IPS-11a (cell line): Measurements from ENCODE around the gene ELMO3.
A peak's percentile ranks its signal among the peaks of the same experiment; 100 is the strongest.

Experiments
- H3K4me3 ChIP-seq: one replicate; pipeline ENCODE4 v1.5.1; 2013; ENCODE audit warnings: low read depth, low read length, control low read depth

The ELMO3 gene

DNA sequence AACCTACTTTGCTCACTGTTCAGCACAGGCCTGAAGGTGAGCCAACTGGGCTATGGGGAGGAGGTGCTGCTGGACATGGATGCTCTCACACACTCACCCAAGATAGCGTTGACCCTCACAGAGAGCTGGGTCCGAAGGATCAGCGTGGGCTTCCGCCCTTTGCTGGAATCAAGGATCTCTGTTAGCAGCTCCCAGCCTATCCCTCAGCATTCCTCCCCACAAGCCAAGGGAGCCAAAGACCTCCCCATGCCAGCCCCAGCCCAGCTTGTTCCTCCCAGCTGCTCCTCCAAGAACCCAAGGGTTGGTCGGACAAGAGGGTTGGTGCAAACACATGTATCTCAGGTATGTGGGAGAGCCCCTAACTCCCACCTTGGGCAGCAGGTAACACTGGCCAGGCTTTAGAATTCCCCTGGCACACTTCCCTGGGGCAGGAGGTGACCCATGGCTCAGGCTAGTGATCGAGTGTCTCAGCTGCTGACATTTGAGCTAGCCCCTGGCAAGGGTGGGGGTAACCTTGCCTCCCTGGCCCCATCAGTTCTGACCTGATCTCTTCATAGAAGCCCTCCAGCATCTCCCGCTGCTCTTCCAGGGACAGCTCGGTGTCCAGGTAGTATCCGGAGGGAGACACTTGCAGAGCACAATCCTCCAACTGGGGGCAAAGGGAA is 40.0 kb downstream of the ELMO3 start:
- H3K4me3 ChIP-seq, result no peak overlapping the region

DNA sequence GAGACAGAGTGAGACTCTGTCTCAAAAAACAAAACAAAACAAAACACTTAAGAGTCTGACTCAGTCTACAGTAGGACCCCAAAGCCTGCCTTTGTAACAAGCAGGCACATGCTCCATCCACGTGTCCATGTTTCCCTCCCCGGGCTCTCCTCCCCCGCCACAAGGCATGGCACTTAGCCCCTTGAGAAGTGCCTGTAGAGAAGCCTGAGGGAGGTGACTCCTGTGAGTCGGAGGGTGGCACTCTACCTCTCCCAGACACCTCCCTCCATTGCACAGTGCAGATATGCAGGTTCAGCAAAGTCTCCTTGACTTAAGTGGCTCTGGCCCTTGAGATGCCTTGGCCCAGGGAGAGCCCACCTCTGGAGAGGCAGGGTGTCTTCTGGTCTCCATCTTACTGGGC is 41.6 kb downstream of the ELMO3 start:
- H3K4me3 ChIP-seq, result no peak overlapping the region

GRCh38 chr16:67241008-67241900 is 42.3 kb downstream of the ELMO3 start:
- H3K4me3 ChIP-seq, result no peak overlapping the region

DNA sequence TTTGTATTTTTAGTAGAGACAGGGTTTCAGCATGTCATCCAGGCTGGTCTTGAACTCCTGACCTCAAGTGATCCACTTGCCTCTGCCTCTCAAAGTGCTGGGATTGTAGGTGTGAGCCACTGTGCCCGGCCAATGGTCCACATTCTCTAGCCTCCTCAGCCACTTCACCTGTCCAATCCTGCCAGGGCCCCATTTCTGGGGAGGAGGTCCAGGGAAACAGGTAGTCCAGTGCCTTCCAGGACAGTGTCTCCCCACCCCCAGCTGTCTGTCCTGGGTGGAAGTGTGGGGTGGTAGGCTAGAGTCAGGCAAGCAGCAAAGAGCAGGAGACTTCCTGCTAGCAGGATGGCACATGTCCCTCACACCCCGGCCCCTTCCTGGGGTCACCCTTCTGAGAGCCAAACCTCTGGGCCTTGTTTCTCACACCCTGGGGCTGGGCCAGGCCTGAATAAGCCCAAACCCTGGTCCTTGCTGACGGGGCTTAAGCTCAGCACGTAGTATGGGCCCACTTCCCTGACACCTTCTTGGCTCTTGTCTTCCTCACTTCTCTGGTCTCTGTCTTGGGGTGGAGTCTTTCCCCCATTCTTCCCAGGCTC is 43.3 kb downstream of the ELMO3 start:
- no peak overlapping the region for H3K4me3 ChIP-seq

DNA sequence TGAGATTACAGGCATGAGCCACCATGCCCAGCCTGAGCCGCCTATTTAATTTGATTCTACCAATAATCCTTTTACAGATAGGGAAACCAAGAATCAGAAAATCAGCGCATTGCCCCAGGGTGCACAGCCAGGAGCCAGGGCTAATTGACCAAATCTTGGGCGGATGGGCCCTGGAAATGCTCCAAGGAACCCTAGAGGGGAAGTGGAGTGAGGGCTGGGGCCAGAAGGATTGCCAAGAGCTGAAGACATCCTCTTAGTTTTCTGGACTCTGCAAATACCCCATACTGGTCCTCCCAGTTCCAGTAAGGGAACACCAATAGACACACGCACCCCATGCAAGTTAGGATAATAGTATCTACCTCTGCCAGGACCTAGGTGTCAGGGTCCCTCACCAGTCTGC is 44.5 kb downstream of the ELMO3 start:
- no peak overlapping the region for H3K4me3 ChIP-seq

DNA sequence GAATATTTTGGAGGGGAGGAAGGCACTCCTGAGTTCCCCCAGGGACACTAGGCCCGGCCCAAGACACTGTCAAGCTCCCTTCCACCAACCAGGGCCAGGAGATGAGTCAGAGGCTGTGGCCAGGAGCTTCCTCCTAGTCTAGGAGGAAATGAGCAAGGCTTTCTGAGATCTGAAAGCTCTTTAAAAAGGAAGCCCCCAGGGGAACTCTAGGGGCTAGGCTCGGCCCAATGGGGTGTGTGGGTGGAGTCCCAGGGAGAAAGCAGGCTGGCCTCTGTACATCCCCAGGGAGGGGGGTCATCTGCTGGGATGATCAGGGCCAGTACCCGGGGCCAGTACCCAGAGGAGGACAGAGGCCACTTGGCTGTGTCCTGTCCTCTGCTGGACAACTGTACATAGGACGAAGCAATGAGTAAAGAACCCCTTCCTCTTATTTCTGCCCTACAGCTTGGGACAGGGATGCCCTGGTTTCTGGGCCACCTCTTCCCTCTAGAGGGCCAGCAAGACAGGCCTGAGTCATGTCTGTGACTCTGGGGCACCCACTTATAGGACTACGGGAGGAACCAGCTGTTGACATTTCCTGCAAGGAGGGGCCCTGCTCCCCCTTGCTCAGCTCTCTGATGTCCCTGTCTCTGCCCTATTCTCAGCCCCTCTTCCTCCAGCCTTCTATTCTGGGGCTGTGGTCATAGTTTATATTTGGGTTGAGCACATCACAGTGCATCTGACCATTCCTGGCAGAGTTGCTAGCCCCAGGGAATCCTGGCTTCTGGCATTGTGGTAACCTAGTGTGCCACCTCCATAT is 45.7 kb downstream of the ELMO3 start:
- no peak overlapping the region for H3K4me3 ChIP-seq

DNA sequence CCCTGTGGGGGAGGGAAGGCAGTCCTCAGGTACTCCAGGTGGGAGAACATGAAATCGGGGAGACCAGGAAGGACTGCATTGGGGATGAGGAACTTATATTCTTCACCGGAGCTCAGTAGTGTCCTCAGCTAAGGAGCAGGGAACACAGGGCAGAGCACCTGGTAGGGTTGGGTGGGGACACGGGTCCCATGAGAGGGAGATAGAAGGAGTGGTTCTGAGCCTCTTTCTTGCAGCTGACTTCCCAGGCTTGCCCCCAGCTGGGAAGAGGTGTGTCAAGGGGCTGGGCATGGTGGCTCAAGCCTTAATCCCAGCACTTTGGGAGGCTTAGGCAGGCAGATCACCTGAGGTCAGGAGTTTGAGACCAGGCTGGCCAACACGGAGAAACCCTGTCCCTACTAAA is 46.3 kb downstream of the ELMO3 start:
- no peak overlapping the region for H3K4me3 ChIP-seq

DNA sequence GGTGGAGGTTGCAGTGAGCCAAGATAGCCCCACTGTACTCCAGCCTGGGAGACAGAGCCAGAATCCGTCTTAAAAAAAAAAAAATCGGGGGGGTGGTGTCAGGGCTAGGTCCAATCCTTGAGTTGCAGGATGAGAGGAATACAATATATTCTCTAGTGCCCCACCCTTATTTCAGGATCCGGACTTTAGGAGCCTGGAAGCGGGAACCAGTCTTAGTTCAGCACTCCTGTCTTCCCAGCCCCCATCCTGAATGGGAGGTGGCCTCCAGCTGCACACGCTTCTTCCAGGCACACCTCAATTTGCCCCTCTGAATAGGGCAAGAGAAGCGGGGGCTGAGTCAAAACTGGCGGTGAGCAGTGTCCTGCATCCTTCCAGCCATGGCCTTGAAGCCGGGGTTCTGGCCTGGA is 46.7 kb downstream of the ELMO3 start:
- peak overlapping the region; percentile 76 for H3K4me3 ChIP-seq

- H3K4me3 ChIP-seq, result peak overlapping the region; percentile 76
Observed at GRCh38 chr16:67246081-67246755, 47.3 kb downstream of the ELMO3 start.

- H3K4me3 ChIP-seq, result peak overlapping the region; percentile 76
Observed at GRCh38 chr16:67246756-67247191, 47.8 kb downstream of the ELMO3 start.

GRCh38 chr16:67247192-67248072 is 48.5 kb downstream of the ELMO3 start, which contains the start of gene FHOD1:
TSS of gene FHOD1 (minus strand) at chr16:67247481. CDS start at chr16:67247410, 71 bp downstream.
- H3K4me3 ChIP-seq, result peak within 1 kb of the TSS; percentile 76

DNA sequence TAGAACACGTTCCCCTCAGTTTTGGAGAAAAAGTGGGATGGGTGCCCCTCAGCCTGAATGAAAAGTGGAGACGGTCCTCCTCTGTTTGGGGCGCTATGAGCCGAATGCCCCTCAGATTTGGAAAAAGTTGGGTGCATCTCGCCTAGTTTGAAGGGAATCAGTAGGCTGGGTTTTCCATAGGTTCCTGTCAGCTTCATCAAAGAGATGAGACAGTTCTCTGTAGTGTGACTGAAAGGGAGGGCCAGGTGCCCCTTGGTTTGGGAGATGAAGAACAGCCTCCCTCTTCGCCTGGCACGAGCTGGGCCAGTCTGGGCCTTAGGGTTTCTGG is 49.1 kb downstream of the ELMO3 start:
- peak overlapping the region; percentile 47 for H3K4me3 ChIP-seq

DNA sequence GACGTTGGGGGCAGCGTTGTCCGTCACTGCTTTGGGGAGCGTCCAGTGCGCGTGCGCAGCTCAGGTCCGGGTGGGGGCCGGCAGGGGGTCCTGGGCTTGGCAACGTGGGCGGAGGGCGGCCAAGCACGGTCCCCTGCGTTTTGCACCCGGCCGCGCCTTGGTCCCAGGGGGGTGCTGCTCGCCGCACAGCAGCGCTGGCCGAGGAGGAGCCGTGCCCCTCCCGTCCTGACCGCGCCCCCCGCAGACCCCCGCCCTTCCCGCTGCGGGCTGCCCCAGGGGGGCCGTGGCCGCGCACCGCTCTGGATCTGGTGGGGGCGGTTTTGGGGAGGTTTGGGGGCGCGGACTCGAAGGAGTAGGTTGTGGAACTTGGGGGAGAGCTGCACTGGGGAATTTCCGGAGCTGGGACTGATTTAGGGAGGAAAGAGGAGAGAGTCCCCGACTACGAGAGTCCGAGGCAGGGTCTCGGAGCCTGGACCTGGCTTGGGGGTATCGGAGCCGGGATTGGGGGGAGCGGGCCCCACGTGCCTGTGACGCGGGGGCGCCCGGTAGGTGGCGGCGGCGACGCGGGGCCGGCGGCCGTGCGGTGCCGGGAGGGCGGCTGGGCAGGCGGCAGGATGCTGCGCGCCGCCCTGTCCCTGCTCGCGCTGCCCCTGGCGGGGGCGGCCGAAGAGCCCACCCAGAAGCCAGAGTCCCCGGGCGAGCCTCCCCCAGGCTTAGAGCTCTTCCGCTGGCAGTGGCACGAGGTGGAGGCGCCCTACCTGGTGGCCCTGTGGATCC is 49.7 kb downstream of the ELMO3 start, which contains the start of gene SLC9A5:
Gene SLC9A5 (plus strand): TSS at position 579 of the 777 bp plus-strand sequence. CDS start 36 bp downstream, at position 615.
- peak within 1 kb of the TSS; percentile 47 for H3K4me3 ChIP-seq

- peak overlapping the region; percentile 47 for H3K4me3 ChIP-seq
Observed at GRCh38 chr16:67249178-67250044, 50.5 kb downstream of the ELMO3 start.

DNA sequence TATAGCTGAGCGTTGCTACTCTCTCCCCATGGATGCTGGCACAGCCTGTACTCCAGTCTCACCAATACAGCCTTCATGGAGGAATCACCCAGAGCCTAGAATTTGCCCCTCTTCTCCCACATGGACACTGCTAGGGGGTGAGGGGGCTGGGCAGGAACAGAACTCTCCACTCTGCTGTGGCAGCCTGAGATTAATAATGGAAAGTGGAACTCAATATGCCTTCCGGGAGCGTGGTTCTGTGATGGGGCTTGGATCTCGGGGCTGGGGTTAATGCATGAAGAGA is 51.1 kb downstream of the ELMO3 start:
- no peak overlapping the region for H3K4me3 ChIP-seq

GRCh38 chr16:67252609-67253497 is 53.9 kb downstream of the ELMO3 start:
- no peak overlapping the region for H3K4me3 ChIP-seq
